Ramos (cell line): Measurements from ENCODE around the gene KPNA5.
"Not testable (repeated sequence)": the region's sequence is repeated elsewhere in the genome, so short reads cannot be mapped to it uniquely, and the experiment has no call there.

Source experiments
- in situ Hi-C: fragments of 300-500 bp; cut with MboI; formaldehyde crosslinking; loops from one replicate; pipeline ENCODE4 v1.14.3; 2022; ENCODE audit warnings: low sequenced_read_pairs; ENCODE audit not compliant: unreplicated experiment

Gene KPNA5

DNA sequence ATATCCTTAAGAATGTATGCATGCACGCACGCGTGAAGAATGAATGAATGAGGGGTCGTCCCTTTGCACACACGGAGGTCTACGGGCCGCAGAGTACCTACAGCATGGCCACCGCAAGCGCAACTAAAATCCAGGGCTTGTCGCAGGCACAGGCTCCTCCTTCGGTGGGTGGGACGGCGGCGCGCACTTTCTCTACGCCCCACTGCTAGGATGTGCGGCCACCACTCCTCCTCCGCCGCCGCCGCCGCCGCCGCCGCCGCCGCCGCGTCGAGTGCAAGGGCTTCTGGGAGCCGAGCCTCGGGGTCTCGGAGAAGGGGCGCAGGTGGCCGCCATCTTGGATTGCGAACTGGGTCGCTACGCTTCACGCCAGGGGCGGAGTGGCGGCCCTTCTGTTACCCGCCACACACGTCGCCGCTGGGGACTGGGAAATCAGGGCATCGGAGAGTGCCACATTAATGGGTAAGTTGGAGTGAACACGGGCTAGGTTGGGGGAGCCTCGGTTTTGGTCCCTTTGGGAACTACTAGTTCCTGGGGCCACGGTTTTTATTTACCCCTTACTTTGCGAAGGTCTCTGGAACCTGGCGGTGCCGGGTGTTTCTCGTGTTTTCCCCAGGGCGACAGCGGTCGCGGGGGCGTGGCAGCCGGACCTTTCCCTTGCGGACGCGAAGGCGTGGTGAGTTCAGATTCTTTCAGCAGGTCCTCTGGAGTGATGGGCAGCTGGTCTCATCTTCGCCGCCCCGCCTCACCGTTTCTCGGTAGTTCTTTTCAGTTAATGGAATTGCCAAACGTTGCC lies at the start of gene KPNA5:
TSS of gene KPNA5 (plus strand) at position 332 of the 793 bp plus-strand sequence. CDS start at position 456, 124 bp downstream.
- in situ Hi-C loops, result no loop called here

DNA sequence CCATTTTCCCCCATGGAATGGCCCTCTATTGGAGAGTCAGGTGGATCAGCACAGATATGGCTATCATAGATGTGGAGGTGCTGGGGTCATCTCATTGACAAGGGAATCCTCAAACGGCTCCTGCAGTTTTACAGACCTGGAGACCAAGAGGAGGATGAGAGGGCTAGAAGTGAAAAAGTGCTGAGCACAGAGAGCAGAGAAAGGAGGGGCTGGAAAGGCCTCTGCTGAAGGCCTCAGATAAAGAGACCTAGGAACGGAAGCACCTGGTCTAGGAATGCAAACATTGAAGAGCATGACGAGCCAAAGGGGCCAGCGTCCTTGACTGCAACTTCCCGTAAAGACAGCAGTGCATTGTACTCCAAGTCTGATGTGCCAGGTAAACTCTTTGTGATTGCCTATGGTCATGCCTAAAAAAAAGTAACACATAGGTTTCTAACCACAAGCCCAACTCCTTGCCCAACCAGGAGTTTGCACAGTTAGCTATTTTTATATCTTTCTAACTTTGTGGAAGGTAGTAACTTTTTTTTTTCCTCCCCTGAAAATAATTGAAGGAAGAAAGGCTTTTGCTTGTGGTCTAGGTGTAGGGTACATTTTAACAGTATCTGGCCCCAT lies 49.5 kb upstream of the KPNA5 start:
- in situ Hi-C loops, result no loop called here

DNA sequence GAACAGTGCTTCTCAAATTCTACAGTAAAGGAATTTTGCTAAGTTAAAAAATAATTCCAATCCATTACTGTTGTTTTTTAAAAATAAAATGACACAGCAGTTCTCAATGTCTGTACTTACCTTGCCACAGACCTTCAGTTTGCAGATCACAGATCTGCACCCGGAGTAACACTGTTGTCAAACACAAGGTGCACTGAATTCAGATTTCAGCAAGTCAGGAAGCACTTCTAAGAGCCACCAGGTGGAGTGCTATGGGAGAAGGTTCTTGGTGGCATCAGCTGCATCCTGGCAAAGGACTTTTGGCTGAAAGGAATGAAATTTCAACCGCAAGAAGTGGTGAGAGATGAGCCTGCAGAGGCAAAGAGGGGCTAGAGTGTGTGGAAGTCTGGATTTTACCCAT lies 47.3 kb upstream of the KPNA5 start:
- in situ Hi-C loops, result no loop called here

DNA sequence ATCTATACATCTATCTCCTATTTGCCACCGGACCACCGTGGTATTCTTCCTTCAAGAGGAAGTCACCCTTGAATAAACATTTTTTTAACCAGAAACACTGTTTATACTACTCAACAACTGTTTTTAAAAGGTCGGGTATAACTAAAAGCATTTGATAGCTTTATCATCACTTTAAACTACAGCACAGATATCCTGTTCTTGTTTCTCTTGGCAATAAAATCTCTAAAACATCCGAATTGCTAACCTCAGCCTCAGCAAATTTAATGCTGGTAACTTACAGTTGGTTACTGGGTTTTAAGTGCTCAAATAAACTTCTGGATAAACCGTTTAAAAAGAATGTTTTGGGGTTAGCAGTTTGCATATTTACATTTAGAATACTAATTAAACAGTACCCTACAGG lies 32.9 kb upstream of the KPNA5 start:
- in situ Hi-C loops, result no loop called here

DNA sequence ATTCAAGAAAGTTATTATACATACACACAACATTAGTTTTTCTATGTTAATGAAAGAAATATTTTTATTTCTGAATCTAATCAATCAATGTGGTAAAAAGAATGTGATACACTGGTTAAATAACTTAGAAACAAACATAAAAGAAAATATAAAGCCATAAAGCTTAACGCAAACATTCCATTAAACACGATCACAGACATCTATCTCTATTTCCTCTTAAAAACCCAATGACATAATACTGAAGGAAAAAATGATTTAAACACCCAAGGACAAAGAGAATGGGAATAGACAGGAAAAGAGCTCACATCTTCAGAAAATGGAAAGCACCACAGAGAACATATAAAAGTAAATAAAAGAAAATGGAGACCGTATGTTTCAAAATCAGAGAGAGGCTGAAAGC lies 31.9 kb upstream of the KPNA5 start:
- in situ Hi-C loops, result no loop called here

DNA sequence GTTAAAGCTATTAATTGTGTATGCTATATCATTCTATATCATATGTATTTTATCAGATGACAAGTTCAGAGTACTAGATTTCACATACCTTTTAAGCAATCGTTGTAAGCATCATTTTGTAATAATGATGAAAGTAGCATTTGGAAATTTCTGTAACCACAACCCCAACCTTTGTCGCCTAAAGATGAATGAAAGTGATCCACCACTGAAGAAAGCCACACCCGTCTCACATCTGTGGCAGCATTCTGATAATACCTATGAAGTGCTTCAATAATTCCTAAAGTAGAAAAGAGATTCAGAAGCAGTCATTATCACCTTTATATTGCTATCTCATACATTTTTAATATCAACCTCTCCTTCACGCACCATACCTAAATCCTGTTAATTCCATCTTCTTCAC lies 29.1 kb upstream of the KPNA5 start:
- in situ Hi-C loops, result no loop called here

DNA sequence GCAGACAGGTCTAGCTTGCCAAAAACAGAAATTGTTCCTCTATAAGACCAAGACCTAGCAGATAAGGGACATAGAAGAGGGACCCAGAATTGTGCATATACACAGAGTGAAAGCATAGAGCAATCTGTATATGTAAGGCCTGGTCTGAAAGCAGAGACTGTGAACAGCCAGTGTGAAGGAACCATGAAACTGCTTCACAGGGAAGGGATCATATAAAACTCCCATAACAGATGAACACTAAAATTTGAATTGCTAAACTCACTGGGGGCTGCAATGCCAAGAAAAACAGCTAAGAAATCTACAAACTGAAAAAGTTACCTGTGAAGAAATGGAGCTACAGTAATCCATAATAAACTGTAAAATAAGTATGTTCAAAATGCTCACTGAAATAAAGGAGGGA lies 19.4 kb upstream of the KPNA5 start:
- in situ Hi-C loops, result no loop called here

DNA sequence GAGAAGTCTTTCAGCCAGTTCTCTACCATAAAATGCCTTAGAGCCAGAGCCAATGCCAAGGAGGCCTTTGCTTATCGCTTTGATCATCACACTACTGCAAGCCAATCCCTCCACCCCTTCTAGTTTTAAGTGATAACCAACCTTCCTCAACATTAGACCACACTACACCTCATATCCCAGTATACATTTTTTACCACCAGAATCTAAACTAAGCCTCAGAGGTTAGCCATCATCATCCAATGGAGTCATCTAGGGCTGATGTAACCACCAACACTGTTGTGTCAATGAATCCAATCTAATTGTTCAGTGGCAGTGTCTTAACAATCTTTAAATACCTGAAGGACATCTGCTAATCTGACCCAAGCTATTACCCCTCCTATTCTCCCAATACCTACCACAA lies 18.8 kb upstream of the KPNA5 start:
- in situ Hi-C loops, result no loop called here

DNA sequence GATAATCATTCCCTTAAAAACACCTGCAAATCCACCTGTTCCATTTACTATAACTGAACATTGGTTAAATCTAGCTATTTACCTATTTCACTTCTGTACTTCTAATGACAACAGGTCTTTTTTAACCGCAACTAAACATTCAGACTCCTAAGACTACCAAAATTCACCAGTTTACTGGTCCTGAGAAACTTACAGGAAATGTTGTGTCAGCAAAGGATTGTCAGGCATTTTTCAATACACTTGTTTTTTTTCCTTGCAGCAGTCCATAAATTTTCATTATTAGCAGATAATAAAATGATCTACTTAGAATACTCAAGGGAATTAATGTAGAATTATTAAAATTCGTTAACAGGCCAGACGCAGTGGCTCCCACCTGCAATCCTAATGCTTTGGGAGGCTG lies 17.7 kb upstream of the KPNA5 start:
- in situ Hi-C loops, result no loop called here

DNA sequence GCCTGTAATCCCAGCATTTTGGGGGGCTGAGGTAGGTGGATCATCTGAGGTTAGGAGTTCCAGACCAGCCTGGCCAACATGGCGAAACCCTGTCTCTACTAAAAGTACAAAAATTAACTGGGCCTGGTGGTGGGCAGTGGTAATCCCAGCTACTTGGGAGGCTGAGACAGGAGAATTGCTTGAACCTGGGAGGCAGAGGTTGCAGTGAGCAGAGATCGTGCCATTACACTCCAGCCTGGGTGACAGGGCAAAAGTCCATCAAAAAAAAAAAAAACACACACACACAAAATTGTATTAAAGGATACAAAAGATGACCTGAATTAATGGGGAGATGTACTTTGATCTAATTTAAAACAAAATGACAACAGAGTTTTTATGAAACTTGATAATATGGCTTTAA lies 16.8 kb upstream of the KPNA5 start:
- in situ Hi-C loops, result not testable (repeated sequence)

DNA sequence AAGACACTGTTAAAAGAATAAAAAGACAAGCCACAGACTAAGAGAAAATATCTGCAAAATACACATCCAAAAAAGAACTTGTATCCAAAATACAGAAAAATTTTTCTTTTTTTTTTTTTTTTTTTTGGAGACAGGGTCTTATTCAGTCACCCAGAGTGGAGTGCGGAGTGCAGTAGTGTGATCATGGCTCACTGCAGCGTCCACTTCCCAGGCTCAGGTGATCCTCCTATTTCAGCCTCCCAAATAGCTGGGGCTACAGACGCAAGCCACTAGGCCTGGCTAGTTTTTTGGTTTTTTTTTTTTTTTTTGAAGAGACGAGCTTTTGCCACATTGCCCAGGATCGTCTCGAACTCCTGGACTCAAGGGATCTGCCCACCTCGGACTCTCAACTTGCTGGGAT lies 15.5 kb upstream of the KPNA5 start:
- in situ Hi-C loops, result no loop called here

DNA sequence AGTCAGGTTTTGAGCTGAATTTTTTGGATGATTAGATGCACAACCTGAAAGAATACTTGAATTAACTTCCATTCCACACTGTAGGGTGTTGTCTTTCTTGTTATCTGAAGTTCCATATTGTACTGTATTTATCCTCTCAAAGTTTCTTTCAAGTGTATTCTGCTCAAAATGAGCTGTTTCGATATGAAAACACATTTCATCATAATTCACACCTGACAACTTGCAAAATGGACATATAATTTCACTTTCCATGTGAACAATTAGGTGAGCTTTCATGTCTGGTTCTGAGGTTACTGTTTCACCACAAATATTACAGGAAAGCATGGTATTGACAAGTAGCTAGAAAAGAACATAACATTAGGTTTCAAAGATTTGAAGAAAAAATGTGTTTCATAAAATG lies 14.1 kb upstream of the KPNA5 start:
- in situ Hi-C loops, result no loop called here

DNA sequence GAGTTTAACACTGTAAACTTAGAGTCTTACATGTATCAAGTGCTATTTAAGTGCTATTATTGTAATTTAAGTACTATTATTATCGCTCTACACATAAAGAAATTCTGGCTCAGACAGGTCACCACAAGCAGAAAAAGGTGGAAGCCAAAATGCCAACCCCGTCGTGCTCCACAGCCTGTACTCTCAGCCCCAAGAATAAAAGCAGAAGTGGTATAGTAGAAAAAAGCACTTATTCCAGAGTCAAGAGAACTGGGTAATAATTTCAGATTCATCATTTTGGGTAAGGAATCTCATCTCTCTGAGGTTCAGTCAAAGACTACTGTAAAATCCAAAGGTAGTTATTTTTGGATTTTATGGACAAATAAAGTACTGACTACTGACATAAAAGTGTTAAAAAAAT lies 13.4 kb upstream of the KPNA5 start:
- in situ Hi-C loops, result no loop called here

DNA sequence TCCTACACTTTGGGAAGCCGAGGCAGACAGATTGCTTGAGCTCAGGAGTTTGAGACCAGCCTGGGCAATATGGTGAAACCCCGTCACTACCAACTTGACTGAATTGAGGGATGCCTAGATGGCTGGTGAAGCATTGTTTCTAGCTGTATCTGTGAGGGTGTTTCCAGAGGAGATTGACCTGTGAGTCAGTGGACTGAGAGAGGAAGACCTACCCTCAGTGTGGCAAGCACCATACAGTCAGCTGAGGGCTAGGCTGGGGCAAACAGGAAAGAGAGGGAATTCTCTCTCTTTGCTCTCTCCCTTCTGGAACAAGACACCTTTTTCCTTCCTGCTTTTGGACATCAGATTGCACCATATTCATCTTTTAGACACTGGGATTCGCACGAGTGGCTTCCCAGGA lies 8.7 kb upstream of the KPNA5 start:
- in situ Hi-C loops, result no loop called here

DNA sequence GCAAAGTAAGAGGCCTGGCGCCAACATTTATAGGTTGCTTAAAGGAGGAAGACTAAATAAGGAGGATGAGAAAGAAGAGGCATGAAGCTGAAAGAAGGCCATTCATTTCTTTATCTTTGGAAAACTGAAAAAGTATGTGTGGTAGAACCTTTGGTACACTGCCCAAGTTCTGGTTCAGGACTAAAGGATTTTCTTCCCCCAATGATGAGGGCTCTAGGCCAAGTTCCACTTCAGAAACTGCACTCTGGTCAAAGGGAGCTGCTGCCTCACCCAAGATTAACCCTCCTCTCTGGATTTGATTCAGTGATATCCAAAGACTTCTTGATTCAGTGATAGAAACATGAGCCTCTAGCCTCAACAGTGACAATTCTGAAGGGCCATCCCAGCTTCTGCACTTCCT lies 5.0 kb upstream of the KPNA5 start:
- in situ Hi-C loops, result no loop called here

DNA sequence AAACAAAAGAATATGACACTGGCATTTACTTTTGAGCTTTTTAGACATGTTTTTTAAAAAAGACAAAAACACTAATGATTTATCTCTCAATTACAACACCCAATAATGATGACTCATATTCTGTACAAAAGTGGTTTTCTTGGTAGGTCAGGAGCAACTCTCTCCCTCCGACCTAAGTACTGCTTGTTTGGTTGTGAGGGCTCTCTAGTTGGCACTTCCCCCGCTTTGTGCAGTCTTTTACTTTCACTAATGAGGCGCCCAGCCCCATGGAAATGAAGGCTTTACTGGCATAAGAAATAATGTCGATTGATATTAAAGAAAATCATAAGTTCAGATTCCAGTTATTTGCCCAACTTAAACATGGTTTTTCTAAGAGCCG lies 1.3 kb downstream of the KPNA5 start:
- in situ Hi-C loops, result no loop called here

DNA sequence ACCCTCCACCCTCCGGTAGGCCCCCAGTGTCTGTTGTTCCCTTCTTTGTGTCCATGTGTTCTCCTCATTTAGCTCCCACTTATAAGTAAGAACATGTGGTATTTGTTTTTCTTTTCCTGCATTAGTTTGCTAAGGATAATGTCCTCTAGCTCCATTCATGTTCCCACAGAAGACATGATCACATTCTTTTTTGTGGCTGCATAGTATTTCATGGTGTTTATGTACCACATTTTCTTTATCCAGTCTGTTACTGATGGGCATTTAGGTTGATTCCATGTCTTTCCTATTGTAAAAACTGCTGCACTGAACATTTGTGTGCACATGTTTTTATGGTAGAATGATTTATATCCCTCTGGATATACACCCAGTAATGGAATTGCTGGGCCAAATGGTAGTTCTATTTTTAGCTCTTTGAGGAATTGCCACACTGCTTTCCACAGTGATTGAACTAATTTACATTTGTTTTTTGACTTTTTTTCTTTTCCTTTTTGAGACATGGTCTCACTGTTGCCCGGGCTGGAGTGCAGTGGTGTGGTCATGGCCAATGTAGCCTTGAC lies 4.5 kb downstream of the KPNA5 start:
- in situ Hi-C loops, result no loop called here

DNA sequence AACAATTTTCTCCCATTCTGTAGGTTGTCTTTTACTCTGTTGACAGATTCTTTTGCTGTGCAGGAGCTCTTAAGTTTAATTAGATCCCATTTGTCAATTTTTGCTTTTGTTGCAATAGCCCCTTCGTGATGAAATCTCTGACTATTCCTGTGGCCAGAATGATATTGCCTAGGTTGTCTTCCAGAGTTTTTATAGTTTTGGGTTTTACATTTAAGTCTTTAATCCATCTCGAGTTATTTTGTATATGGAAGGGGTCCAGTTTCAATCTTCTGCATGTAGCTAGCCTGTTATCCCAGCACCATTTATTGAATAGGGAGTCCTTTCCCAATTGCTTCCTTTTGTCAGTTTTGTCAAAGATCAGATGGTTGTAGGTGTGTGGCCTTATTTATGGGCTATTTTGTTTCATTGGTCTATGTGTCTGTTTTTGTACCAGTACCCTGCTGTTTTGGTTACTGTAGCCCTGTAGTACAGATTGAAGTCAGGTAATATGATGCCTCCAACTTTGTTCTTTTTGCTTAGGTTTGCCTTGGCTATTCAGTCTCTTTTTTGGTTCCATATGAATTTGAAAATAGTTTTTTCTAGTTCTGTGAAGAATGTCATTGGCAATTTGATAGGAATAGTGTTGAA lies 5.6 kb downstream of the KPNA5 start:
- in situ Hi-C loops, result not testable (repeated sequence)

DNA sequence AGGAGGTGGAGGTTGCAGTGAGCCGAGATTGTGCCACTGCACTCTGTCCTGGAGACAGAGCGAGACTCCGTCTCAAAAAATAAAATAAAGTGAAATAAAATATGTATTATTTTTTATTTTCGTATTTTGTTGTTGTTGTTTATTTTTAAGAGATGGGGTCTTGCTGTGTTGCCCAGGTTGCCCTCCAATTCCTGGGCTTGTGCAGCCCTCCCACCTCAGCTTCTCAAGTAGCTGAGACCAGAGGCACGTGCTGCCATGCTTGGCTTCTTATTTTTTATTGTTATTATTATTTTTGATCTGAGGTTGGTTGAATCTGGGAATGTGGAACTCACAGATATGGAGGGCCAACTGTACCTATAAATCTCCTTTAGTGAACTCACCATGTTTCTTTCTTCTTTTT lies 10.1 kb downstream of the KPNA5 start:
- in situ Hi-C loops, result no loop called here

DNA sequence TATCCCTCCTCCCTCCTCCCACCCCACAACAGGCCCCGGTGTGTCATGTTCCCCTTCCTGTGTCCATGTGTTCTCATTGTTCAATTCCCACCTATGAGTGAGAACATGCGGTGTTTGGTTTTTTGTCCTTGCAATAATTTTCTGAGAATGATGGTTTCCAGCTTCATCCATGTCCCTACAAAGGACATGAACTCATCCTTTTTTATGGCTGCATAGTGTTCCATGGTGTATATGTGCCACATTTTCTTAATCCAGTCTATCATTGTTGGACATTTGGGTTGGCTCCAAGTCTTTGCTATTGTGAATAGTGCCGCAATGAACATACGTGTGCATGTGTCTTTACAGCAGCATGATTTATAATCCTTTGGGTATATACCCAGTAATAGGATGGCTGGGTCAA lies 11.9 kb downstream of the KPNA5 start:
- in situ Hi-C loops, result not testable (repeated sequence)

DNA sequence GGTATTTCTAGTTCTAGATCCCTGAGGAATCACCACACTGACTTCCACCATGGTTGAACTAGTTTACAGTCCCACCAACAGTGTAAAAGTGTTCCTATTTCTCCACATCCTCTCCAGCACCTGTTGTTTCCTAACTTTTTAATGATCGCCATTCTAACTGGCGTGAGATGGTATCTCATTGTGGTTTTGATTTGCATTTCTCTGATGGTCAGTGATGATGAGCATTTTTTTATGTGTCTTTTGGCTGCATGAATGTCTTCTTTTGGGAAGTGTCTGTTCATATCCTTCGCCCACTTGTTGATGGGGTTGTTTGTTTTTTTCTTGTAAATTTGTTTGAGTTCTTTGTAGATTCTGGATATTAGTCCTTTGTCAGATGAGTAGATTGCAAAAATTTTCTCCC lies 12.3 kb downstream of the KPNA5 start:
- in situ Hi-C loops, result not testable (repeated sequence)
